Left colon (tissue), 2 donors: ENCODE data around the gene HAPSTR1. TPM values are rescaled to one million over a fixed set of nuclear protein-coding genes. Genes with fewer than 3 reads are reported as not detected.
"Not testable (repeated sequence)": the region's sequence is repeated elsewhere in the genome, so short reads cannot be mapped to it uniquely, and the experiment has no call there.

Experiments used
- ATAC-seq: fragments of 200-7000 bp; cut with Tn5 transposase; one replicate; pipeline ENCODE4 v1.9.1; 2020; ENCODE audit warnings: mild to moderate bottlenecking, moderate library complexity
- DNase-seq, 2 donors: peaks; one replicate each; pipeline ENCODE4 v3.0.0-alpha.2; 2020
- intact Hi-C, 2 donors: fragments of 100-400 bp; cut with DNase I in 1 of 2; cut with micrococcal nuclease in 1 of 2; formaldehyde crosslinking; loops; one replicate each; pipeline versions ENCODE4 v1.11.2 to v1.14.0; 2022; cut with DNase I, micrococcal nuclease
- long read RNA-seq: library from polyadenylated mRNA; unstranded; transcript quantifications from one replicate; pipeline ENCODE4 v2.0.0, GENCODE V29; 2021
- total RNA-seq, 2 donors: library from RNA; stranded (reverse); fragmentation: NEBNext Ultra II Directional; extraction: Animal tissue kit (Norgen Biotek cat#: 25700); gene quantifications; one replicate each; pipeline ENCODE4 v1.2.1, GENCODE V29; 2021
- donor health status: DM: no; HTN: no; CAD: no.
- donor health status: DM: yes; HTN: yes; CAD: no.

HAPSTR1 gene, protein sequence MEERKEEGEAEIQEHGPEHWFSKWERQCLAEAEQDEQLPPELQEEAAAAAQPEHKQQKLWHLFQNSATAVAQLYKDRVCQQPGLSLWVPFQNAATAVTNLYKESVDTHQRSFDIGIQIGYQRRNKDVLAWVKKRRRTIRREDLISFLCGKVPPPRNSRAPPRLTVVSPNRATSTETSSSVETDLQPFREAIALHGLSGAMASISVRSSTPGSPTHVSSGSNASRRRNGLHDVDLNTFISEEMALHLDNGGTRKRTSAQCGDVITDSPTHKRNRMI
- 10 to 100 TPM; 46.4 to 58.9 TPM for total RNA-seq
- long read RNA-seq, full-length matches to known transcripts: 18 of 21 reads
- long read RNA-seq, partial matches to known transcripts: 0 of 21 reads
- long read RNA-seq, other reads (novel, unspliced or antisense): 3 of 21 reads

DNA sequence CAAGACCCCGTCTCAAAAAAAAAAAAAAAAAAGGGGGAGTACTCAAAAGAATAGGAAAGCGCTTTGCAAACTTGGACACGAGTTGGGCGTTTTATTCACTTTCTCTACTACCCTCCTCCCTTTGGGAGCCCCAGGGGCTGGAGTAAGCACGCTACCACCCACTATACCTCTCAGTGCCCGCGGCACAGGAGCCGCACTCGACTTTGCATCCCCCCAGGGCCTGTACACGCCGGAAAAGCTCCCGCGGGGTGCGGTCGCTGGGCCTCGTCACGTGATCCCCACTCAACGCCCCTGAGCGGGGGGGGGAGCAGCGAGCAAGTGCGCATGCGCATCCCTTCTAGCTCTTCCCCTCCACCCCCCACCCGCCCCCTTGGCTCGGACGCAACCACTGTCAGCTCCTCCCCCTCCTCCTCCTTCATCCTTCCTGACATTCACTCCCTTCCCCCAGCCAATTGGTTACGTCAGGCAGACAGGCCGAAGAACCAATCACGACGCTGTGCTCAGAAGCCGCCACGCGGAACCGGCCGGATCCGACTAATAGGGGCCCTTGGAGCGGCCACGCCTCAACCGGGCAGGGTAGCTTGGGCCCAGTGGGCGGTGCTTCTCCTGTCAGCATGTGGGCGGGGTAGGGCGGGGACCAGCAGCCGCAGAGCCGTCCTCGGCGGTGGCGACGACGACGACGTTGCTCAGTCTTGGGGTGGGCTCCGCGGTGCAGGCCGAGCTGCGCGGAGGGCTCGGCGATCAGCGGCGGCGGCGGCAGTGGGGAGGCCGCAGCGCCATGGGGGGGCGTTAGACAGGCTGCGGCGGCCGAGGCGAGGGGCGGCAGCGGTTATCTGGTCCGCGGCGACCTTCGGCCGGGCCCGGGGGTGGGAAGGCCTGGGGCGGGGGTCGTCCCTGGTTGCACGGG, at the start of gene HAPSTR1:
TSS of gene HAPSTR1 (plus strand) at position 685 of the 907 bp plus-strand sequence. CDS start 401 bp downstream, outside the sequence.
- peak; percentile 85 for ATAC-seq
- intact Hi-C loops: no loop called here
- DNase-seq: peak; percentile 100

DNA sequence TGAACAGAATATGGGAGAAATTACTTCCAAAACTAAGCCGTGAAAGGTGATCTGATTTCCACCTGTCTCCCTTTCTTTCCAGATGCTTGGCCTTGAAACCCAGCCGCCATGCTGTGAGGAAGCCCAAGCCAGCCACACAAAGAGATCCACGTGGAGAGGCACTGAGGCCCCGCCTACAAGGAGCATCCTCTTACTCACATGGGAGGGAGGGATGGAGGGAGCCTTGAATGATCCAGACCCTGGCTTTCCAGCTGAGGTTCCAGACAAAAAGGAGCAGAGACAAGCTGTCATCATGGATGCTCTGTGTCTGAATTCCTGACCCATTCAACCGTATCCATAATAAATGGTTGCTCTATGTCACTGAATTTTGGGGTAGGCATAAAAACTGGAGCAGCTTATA, 48.9 kb upstream of the HAPSTR1 start:
- intact Hi-C loops: no loop called here
- ATAC-seq (no peak), DNase-seq (no peak)

DNA sequence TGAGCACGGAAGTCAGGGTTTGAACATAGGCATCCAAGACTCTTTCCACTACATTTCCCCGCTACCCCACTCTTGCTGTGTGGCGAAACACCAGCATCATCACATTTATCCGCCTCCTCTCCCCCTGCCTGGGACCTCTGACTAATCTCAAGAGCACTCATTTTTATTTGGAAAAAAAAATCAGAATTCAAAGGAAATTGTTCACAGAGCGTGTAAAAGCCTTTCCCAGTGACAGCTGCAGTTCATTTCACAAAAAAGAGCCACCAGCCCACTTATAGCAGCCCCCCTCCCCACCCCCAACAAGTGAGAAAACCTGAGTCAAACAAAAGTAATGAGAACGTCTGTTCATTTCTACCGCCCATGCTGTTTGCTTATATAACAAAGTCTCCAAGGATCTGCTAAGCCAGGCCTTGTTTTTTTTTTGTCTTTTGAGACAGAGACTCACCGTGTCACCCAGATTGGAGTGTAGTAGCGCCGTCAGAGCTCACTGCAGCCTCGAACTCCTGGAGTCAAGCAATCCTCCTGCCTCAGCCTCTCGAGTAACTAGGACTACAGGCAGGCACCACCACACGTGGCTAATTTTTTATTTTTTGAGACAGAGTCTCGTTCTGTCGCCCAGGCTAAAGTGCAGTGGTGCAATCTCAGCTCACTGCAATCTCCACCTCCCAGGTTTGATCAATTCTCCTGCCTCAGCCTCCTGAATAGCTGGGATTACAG, 48.3 kb upstream of the HAPSTR1 start:
- intact Hi-C loops: no loop called here
- DNase-seq: no peak
- ATAC-seq: no peak

DNA sequence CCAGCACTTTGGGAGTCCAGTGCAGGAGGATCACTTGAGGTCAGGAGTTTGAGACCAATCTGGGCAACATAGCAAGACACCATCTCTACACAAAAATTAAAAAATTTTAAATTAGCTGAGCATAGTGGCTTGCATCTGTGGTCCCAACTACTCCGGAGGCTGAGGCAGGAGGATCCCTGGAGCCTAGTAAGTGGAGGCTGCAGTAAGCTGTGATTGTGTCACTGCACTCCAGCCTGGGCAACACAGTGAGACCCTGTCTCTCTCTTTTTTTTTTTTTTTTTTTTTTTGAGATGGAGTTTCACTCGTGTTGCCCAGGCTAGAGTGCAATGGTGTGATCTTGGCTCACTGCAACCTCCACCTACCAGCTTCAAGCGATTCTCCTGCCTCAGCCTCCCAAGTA, 45.9 kb upstream of the HAPSTR1 start:
- ATAC-seq, DNase-seq, intact Hi-C loops: not testable (repeated sequence)

DNA sequence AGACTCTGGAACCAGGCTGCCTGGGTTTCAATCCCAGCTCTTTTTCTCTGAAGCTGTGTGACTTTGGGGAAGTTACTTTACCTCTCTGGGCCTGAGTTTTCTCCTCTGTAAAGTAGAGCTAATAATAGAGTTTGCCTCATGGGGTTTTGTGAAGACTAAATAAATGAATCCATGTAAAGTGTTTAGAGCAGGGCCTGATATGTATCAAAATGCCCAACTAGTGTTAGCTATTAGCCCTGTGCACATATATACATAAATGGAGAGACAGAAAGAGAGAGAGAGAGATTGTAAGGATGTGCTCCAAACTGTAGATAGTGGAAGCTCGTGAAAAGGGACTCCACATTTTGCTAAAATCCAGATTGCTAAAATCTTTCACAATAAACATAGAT, 44.8 kb upstream of the HAPSTR1 start:
- intact Hi-C loops: no loop called here

DNA sequence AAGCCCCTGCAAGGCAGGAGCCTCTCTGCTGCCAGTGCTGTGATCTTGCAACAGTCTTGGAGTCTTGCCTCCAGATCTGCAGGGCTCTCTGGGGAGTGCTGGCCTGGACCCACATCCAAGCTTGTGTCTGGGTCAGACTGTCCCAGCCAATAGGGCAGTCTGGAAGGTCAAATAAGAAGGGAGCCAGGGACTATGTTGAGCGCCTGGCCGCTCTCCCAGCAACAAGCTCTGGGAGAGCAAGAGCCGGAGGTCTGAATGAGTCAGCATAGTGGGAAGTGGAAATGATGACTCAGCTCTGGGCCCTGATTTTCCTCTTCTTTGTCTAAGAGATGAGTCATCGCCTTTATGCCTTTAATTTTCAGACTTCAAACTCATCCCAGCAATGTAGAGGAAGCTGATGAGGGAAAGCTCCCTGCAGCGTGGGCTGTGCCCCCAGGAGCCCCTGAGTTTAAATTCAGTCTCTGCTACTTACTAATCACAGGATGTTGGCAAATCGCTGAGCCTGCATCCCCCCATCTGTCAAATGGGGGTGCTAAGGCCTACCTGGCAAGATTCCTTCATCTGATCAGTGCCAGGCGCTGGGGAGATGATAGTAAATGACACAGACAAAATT, 43.6 kb upstream of the HAPSTR1 start:
- peak; percentile 51 to 76 for DNase-seq
- intact Hi-C loops: no loop called here
- ATAC-seq: peak; percentile 98

More for the DNA sequence above, 44.8 kb upstream of the HAPSTR1 start:
- ATAC-seq (no peak), DNase-seq (no peak)

DNA sequence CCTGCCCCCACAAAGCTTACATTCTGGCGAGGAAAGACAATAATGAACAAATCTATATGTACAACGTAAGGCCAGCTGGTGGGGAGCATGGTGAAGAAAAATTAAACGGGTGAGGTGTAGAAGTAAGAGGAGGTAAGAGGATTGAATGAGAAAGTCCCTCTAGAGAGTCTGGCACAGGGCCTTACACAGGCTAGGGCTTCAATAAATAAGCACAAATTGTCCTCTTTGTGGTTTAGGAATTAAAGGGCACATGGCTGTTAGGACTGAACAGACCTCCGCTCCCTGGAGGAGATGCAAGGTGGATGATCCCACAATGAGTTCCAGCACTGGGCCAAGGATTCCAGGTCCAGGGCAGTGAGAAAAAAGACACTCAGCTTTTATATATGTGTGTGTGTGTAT, 43.1 kb upstream of the HAPSTR1 start:
- DNase-seq: no peak
- intact Hi-C loops: no loop called here
- no peak for ATAC-seq

DNA sequence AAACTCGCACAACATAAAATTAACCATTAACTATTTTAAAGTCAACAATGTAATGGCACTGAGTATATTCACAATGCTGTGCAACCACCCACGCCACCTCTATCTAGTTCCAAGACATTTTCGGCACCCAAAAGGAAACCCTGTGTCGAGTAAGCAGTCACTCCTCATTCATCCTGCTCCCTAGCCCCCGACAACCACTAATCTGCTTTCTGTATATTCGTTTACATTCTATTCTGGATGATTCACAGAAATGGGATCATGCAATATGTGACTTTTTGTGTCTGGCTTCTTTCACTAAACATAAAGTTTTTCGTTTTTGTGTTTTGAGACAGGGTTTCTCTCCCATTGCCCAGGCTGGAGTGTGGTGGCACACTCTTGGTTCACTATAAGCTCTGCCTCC, 42.2 kb upstream of the HAPSTR1 start:
- DNase-seq (no peak), ATAC-seq (no peak)
- intact Hi-C loops: no loop called here

DNA sequence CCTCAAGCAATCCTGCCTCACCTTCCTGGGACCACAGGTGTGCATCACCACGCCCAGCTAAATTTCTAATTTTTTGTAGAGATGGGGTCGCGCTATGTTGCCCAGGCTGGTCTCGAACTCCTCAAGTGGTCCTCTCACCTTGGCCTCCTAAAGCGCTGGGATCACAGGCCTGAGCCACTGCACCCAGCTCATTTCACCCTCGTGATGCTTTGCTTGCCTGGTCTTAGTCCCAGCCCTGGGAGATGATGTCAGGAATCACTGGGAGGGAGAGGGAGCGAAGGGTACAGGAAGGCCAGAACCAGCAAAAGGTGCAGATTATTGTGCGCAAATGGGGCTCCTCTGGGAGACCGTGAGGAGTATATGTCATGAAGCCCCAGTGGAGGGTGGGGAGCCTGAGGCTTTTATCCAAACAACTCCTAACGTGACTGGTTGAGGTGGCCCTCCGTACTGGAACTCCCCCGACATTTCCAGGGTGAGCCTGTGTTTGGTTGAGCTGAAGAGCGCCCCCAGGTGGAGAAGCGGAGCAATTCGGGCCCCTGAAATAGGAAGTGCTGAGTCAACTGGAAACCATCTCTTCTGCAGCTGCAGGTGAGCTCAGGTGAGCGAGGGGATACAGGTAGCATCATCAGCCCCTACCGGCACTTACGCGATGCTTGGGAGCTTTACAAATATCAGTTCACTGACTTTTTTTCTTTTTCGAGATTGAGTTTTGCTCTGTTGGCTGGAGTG, 41.2 kb upstream of the HAPSTR1 start:
- DNase-seq (no peak), ATAC-seq (no peak)
- intact Hi-C loops: loop anchor here in 1 of 2 donors (10.0 kb wide), 1 partner anchor 65 kb away; no protein-coding TSS in a partner anchor

DNA sequence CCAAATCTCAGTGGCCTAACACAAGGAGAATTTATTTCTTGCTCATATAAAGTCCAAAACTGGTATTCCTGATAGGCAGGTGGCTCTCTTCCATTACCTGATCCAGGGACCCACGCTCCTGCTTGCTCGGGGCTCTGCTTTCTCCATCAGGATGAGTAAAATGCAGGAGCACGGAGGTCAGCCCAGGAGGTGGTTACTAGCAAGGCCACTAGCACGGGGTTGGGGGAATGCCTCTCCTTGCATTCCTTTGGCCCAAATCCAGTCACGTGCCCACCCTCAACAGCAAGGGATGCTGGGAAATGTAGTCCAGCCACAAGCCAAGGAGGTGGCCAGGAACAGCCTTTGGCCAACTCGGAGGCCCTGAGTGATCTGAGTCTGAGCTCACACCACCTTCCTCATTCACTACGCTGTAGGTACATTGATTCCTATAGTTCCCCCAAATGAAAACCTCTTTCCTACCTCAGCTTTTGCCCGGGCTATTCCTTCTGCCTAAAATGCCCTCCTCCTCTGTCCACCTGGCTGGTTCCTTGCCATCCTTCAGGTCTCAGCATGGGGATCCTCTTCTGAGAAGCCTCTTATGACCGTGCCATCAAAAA, 38.3 kb upstream of the HAPSTR1 start:
- DNase-seq (peak; percentile 30 to 51), ATAC-seq (peak; percentile 64)
- intact Hi-C loops: loop anchor here in 1 of 2 donors (10.0 kb wide), 1 partner anchor 62 kb away; no protein-coding TSS in a partner anchor

DNA sequence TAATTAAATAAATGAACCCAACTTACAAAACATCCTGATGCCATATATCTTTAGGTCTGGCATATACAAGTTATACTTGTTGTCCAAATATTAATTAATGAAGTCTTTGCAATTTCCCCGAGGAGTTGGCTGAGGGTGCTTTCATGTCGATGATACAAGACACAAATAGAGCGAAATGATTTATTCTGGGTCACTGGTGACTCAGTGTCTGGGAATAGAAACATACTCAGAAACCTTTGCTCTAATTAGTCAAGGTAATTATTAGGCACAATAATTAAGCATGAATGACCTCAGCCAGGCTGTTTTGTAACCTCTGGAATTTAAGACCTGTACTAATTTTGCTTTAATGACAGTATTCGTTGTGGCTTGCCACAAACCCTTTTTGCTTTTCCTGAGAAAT, 37.0 kb upstream of the HAPSTR1 start:
- intact Hi-C loops: loop anchor here in 1 of 2 donors (10.0 kb wide), 1 partner anchor 60 kb away; no protein-coding TSS in a partner anchor
- no peak for ATAC-seq
- no peak for DNase-seq

DNA sequence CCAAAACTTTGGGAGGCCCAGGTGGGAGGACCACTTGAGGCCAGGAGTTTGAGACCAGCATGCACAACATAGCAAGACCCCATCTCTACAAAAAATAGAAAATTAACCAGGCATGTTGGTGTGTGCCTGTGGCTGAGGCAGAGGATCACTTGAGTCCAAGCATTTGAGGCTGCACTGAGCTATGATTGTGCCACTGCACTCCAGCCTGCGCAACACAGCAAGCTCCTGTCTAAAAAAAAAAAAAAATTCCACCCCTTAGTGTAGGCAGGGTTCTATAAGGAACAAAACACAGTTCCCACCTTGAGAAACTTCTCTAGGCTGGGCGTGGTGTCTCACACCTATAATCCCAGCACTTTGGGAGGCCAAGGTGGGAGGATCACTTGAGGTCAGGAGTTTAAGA, 36.3 kb upstream of the HAPSTR1 start:
- intact Hi-C loops: loop anchor here in 1 of 2 donors (10.0 kb wide), 1 partner anchor 60 kb away; no protein-coding TSS in a partner anchor
- DNase-seq (no peak), ATAC-seq (no peak)

DNA sequence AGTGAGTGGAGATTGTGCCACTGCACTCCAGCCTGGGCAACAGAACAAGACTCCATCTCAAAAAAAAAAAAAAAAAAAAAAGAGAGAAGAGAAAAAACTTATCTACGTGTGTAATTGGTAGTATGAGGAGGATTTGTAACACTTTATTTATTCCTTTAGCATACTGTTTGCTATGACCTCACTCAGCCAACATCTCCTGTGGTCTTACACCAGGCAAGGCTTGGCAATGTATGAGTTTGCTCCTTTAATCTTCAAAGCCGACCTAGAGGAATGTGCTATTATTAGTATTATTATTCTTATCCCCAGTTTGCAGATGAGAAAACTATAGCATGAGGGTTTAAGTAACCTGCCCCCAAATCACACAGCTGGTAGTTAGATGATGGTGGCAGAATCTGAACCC, 35.8 kb upstream of the HAPSTR1 start:
- DNase-seq (no peak), ATAC-seq (no peak)
- intact Hi-C loops: loop anchor here in 1 of 2 donors (10.0 kb wide), 1 partner anchor 59 kb away; no protein-coding TSS in a partner anchor

DNA sequence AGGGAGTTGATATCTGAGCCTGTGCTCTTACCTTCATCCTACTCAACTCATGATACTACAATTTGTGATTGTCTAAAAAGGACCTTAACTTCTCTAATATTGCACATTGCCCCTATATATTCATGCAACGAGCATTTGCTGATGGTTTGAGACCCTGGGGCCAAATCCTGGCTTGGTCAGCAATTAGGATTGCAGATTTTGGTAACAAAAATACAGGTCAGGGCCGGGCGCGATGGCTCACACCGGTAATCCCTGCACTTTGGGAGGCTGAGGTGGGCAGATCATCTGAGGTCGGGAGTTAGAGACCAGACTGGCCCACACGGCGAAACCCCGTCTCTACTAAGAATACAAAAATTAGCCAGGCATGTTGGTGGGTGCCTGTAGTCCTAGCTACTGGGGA, 35.4 kb upstream of the HAPSTR1 start:
- ATAC-seq (no peak), DNase-seq (no peak)
- intact Hi-C loops: loop anchor here in 1 of 2 donors (10.0 kb wide), 1 partner anchor 59 kb away; no protein-coding TSS in a partner anchor

DNA sequence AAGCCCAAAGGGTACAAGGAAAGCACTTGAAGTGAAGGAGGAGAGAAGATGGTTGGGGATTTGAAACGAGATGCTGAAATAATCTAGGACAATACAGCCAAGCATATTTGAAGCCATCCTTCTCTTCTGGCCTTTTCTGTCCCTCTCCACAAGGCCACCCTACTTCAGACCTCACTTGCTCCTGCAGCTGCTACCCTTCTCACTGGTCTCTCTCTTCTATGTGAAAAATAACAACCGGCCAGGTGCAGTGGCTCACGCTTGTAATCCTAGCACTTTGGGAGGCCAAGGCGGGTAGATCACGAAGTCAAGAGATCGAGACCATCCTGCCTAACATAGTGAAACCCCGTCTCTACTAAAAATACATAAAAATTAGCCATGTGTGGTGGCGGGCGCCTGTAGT, 33.2 kb upstream of the HAPSTR1 start:
- ATAC-seq (no peak), DNase-seq (no peak)
- intact Hi-C loops: loop anchor here in 1 of 2 donors (10.0 kb wide), 1 partner anchor 57 kb away; no protein-coding TSS in a partner anchor

DNA sequence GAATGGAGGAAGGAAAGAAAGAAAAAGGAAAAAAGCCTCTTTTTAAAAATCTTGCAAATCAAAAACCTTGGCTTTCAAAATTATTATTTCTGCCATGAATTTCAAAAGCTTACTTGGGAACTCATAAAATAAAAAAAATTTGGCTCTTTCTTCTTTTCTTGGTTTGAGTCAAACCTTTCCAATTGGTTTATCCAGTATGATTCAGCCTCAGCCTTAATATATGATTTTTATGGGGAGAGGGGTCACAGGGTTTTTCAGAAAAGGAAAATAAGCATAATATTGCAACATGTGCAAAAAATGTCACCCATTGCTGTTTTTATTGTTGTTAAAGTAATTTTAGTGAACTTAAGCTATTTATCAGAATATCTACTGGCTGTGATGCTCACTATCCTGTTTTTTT, 31.2 kb upstream of the HAPSTR1 start:
- ATAC-seq (no peak), DNase-seq (no peak)
- intact Hi-C loops: no loop called here

DNA sequence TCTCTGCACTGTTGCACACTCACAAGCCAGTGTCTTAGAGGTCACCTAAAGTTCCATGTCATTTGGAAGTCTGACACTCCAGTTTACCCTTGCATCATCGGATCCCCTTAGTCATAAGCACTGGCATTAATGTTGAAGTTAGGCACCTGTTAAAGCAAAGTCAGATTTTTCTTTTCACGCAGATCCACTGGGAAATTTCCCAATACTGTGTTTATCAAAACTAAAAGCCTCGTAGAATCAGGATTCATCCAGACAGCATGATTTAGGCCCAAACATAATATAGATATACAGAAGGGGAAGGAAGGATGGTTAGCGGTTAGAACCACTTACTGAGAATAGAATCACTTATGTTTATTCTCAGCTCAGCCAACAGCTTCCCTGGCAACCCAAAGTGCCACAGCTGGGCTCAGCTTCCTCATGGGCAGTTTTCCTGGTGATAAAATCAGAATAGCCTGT, 30.1 kb upstream of the HAPSTR1 start:
- DNase-seq: peak in 1 of 2 donors; percentile 28
- ATAC-seq: peak; percentile 28

More for the DNA sequence above, 30.1 kb upstream of the HAPSTR1 start:
- intact Hi-C loops: no loop called here
